IMR-90 (cell line): ENCODE results near the gene ADAM21. TPM values are rescaled to one million over a fixed set of nuclear protein-coding genes. Genes with fewer than 3 reads are reported as not detected.

Source experiments
- ATAC-seq: fragments of 200-7000 bp; cut with Tn5 transposase; 2 replicates; pipeline ENCODE4 v1.9.1; 2020; ENCODE audit warnings: low read depth, mild to moderate bottlenecking, moderate library complexity
- BruUV-seq: library from RNA; stranded (reverse); fragments of 400-500 nt; replicated peaks from 2 replicates; lab custom pipeline; 2021; lab: Mats Ljungman, UMichigan
- CTCF ChIA-PET: fragments of 300-600 bp; formaldehyde crosslinking; extraction: SDS; loops from one replicate; lab custom pipeline; 2021; ENCODE audit warnings: antibody characterized with exemption; lab: Yijun Ruan, JAX
- POLR2A ChIA-PET: fragments of 300-600 bp; sonication (Branson Sonifier 250); formaldehyde crosslinking; loops from one replicate; lab custom pipeline; 2022; ENCODE audit warnings: antibody characterized with exemption; ENCODE audit not compliant: unreplicated experiment; lab: Charles Lee
- DNase-seq: peaks from one replicate; pipeline ENCODE4 v3.0.0; 2013
- H2AFZ ChIP-seq: replicated peaks from 2 replicates; pipeline ENCODE3; 2013; ENCODE audit warnings: low read length, mild to moderate bottlenecking; ENCODE audit not compliant: poor library complexity
- H2AK5ac ChIP-seq: 2 replicates; pipeline ENCODE4 v1.6.1; 2013; ENCODE audit warnings: low read depth, low read length, inconsistent platforms
- H2AK9ac ChIP-seq: replicated peaks from 2 replicates; pipeline ENCODE3; 2013; ENCODE audit warnings: mild to moderate bottlenecking, low read depth, low read length, moderate library complexity; ENCODE audit not compliant: poor library complexity
- H2BK120ac ChIP-seq: 2 replicates; pipeline ENCODE4 v1.6.1; 2013; ENCODE audit warnings: low read depth, low read length, inconsistent platforms
- H2BK15ac ChIP-seq: 3 replicates; pipeline ENCODE4 v1.6.1; 2013; ENCODE audit warnings: low read depth, low read length, inconsistent platforms
- H2BK20ac ChIP-seq: 2 replicates; pipeline ENCODE4 v1.6.1; 2013; ENCODE audit warnings: low read depth, mild to moderate bottlenecking, inconsistent platforms, low read length, moderate library complexity
- H2BK5ac ChIP-seq: 2 replicates; pipeline ENCODE4 v1.6.1; 2013; ENCODE audit warnings: mild to moderate bottlenecking, low read depth, low read length, inconsistent platforms; ENCODE audit not compliant: poor library complexity, severe bottlenecking
- H3K14ac ChIP-seq: replicated peaks from 2 replicates; pipeline ENCODE4 v1.6.1; 2013; ENCODE audit warnings: low read depth, low read length, inconsistent platforms
- H3K18ac ChIP-seq: 2 replicates; pipeline ENCODE4 v1.6.1; 2013; ENCODE audit warnings: low read depth, low read length, control low read depth
- H3K23ac ChIP-seq: 2 replicates; pipeline ENCODE4 v1.6.1; 2013; ENCODE audit warnings: low read depth, low read length, inconsistent platforms
- H3K27ac ChIP-seq: 2 replicates; pipeline ENCODE4 v1.5.1; 2013; ENCODE audit warnings: mild to moderate bottlenecking, control low read depth, low read length; ENCODE audit not compliant: insufficient read depth
- H3K27me3 ChIP-seq: 2 replicates; pipeline ENCODE4 v1.6.1; 2013; ENCODE audit warnings: low read length; ENCODE audit not compliant: control insufficient read depth, insufficient read depth
- H3K36me3 ChIP-seq: 2 replicates; pipeline ENCODE4 v1.6.1; 2013; ENCODE audit warnings: low read length, mixed read lengths; ENCODE audit not compliant: control insufficient read depth, insufficient read depth
- H3K4ac ChIP-seq: 2 replicates; pipeline ENCODE4 v1.6.1; 2013; ENCODE audit warnings: low read depth, low read length, inconsistent platforms
- H3K4me1 ChIP-seq: 2 replicates; pipeline ENCODE4 v1.6.1; 2013; ENCODE audit warnings: low read length, mixed read lengths; ENCODE audit not compliant: control insufficient read depth, insufficient read depth
- H3K4me2 ChIP-seq: 2 replicates; pipeline ENCODE4 v1.6.1; 2013; ENCODE audit warnings: low read depth, mild to moderate bottlenecking, control low read depth, low read length, moderate library complexity
- H3K4me3 ChIP-seq: 2 replicates; pipeline ENCODE4 v1.5.1; 2013; ENCODE audit warnings: low read depth, mild to moderate bottlenecking, control low read depth, low read length, moderate library complexity; ENCODE audit not compliant: insufficient read depth
- H3K56ac ChIP-seq: 2 replicates; pipeline ENCODE4 v1.6.1; 2013; ENCODE audit warnings: low read length, inconsistent platforms; ENCODE audit not compliant: insufficient read depth; ENCODE audit errors: extremely low read depth
- H3K79me1 ChIP-seq, 2 experiments: 2 replicates each; pipeline ENCODE4 v1.6.1; 2013; ENCODE audit warnings: low read length in 2 of 2, inconsistent platforms in 1 of 2, low read depth in 1 of 2
- H3K9ac ChIP-seq: 2 replicates; pipeline ENCODE4 v1.6.1; 2013; ENCODE audit warnings: low read depth, low read length, control low read depth
- H3K9me1 ChIP-seq: 2 replicates; pipeline ENCODE4 v1.6.1; 2013; ENCODE audit warnings: low read length, inconsistent platforms; ENCODE audit not compliant: insufficient read depth
- H3K9me3 ChIP-seq: 2 replicates; pipeline ENCODE4 v1.6.1; 2013; ENCODE audit warnings: low read length; ENCODE audit not compliant: control insufficient read depth, insufficient read depth
- H4K20me1 ChIP-seq: 2 replicates; pipeline ENCODE4 v1.6.1; 2013; ENCODE audit warnings: low read length, inconsistent platforms; ENCODE audit not compliant: insufficient read depth
- H4K5ac ChIP-seq: 2 replicates; pipeline ENCODE4 v1.6.1; 2013; ENCODE audit warnings: mild to moderate bottlenecking, low read depth, low read length, control low read depth
- H4K8ac ChIP-seq, 2 experiments: 2 replicates each; pipeline ENCODE4 v1.6.1; 2013; ENCODE audit warnings: low read depth in 2 of 2, low read length in 2 of 2, control low read depth in 1 of 2, inconsistent platforms in 1 of 2
- H4K91ac ChIP-seq: 2 replicates; pipeline ENCODE4 v1.6.1; 2013; ENCODE audit warnings: low read depth, low read length, inconsistent platforms; ENCODE audit not compliant: insufficient read depth
- CEBPB ChIP-seq: IDR thresholded peaks from 2 replicates; pipeline ENCODE4 v1.6.1; 2012; ENCODE audit warnings: low read depth, low read length, improper control_type of control experiment
- FOS ChIP-seq: fragments of 150-350 bp; IDR thresholded peaks from 2 replicates; pipeline ENCODE4 v1.6.1; 2016; ENCODE audit warnings: low read depth, low read length
- RAD21 ChIP-seq: IDR thresholded peaks from 2 replicates; pipeline ENCODE4 v1.6.1; 2012; ENCODE audit warnings: low read length, improper control_type of control experiment
- RFX5 ChIP-seq: IDR thresholded peaks from 2 replicates; pipeline ENCODE4 v1.8.0; 2012; ENCODE audit warnings: low read depth, mild to moderate bottlenecking, low read length, moderate library complexity
- WGBS, 2 experiments: methylation state at CpG; one replicate each; pipeline versions ENCODE4 v1.1.5 to v1.1.7; 2013; ENCODE audit warnings: missing lambda C conversion rate in 2 of 2; ENCODE audit not compliant: insufficient read length in 1 of 2; ENCODE audit errors: extremely low coverage in 2 of 2; 5-methylcytosine and 5-hydroxymethylcytosine counted together
- dilution Hi-C: fragments of 300-500 bp; cut with HindIII; formaldehyde crosslinking; loops from one replicate; pipeline ENCODE4 v1.14.3; 2018; ENCODE audit warnings: low sequenced_read_pairs; ENCODE audit not compliant: unreplicated experiment
- in situ Hi-C: fragments of 300-500 bp; cut with MboI; formaldehyde crosslinking; loops from 3 replicates; pipeline ENCODE4 v1.14.3; 2019; ENCODE audit warnings: low sequenced_read_pairs, inconsistent platforms, mixed read lengths
- intact Hi-C: fragments of 100-400 bp; cut with micrococcal nuclease; formaldehyde crosslinking; loops from 2 replicates; pipeline ENCODE4 v1.10.0; 2022
- polyA plus RNA-seq, 3 experiments: library from polyadenylated mRNA; depleted of rRNA; stranded (reverse); fragments of >200 nt; gene quantifications; 2 replicates each; pipeline ENCODE4 v1.2.3, GENCODE V29; 2012; ENCODE audit warnings: low replicate concordance in 1 of 3
- total RNA-seq: library from RNA; depleted of rRNA; stranded (reverse); fragments of >200 nt; gene quantifications from 2 replicates; pipeline ENCODE4 v1.2.3, GENCODE V29; 2012

Gene ADAM21
- total and polyA plus RNA-seq, 2 of the 4 experiments (the other 2 are of a cell fraction) = 0.15 to 0.36 TPM

DNA sequence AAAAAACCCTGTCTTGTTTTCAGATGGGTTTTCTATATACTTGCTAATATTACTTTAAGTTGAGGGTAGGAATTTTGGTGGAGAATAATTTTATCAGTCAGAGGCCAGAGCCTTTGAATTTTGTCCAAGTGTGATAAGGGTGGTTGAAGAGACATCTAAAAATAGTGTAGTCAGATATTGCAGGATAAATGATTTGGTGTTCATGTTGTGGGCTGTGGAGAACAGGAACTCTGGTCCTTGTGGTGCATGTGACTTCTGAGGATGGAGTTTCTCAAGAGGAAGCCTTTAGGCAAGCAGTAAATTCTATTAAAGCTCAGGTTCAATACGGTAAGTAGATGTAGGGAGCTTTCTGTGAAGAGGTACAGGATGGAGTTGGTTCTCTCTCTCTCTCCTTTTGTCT is 2.8 kb downstream of the ADAM21 start:
- no CpG with 5 or more reads among the region's 1 CpG for WGBS, 2 experiments
- TF ChIP-seq FOS (no peak), RAD21 (no peak), RFX5 (no peak), CEBPB (no peak)
- Histone ChIP-seq H3K4me2 (no peak overlapping the region), H3K9ac (no peak overlapping the region), H3K9me1 (no peaks in the 10 kb centered on the region), H4K91ac (no peak overlapping the region), H2BK120ac (no peak overlapping the region), H3K4me3 (no peak overlapping the region), H3K14ac (no peak overlapping the region), H3K79me1 (no peaks in the 10 kb centered on the region), H3K4me1 (no peaks in the 10 kb centered on the region), H4K8ac (no peak overlapping the region), H3K27ac (no peak overlapping the region), H2AK9ac (no peak overlapping the region), H3K18ac (no peak overlapping the region), H2AK5ac (no peak overlapping the region), H3K9me3 (no peaks in the 10 kb centered on the region), H3K36me3 (no peaks in the 10 kb centered on the region), H2AFZ (no peak overlapping the region), H3K56ac (no peak overlapping the region), H2BK5ac (no peak overlapping the region), H3K23ac (no peak overlapping the region), H2BK20ac (no peak overlapping the region), H3K4ac (no peak overlapping the region), H2BK15ac (no peak overlapping the region), H4K5ac (no peak overlapping the region), H4K20me1 (no peaks in the 10 kb centered on the region), H3K27me3 (no peaks in the 10 kb centered on the region)
- CTCF ChIA-PET = no interaction called here
- intact Hi-C loops = no loop called here
- no TSS peak for BruUV-seq
- ATAC-seq = no peak
- in situ Hi-C loops = no loop called here
- dilution Hi-C loops = no loop called here
- DNase-seq = no peak
- POLR2A ChIA-PET = no interaction called here
